Smooth muscle cell (in vitro differentiated cells): ENCODE data around the gene BCAS1. TPM values are rescaled to one million over a fixed set of nuclear protein-coding genes. Genes with fewer than 3 reads are reported as not detected.

Experiments
- DNase-seq: peaks from one replicate; lab custom pipeline; 2025; ENCODE audit not compliant: unreplicated experiment; lab: John Stamatoyannopoulos, UW
- H2AFZ ChIP-seq: fragments of 200-600 bp; sonication (generic); 2 replicates; pipeline ENCODE4 v1.6.0; 2016; ENCODE audit warnings: antibody characterized with exemption, low read depth, mild to moderate bottlenecking
- H3F3A ChIP-seq: fragments of 200-600 bp; sonication (generic); 2 replicates; pipeline ENCODE4 v1.6.0; 2017; ENCODE audit warnings: antibody characterized with exemption, low read depth
- H3K27ac ChIP-seq: fragments of 200-600 bp; sonication (generic); 2 replicates; pipeline ENCODE4 v1.5.1; 2016; ENCODE audit warnings: low read depth, mild to moderate bottlenecking
- H3K27me3 ChIP-seq: fragments of 200-600 bp; sonication (generic); 2 replicates; pipeline ENCODE4 v1.6.1; 2016; ENCODE audit warnings: low read depth, mild to moderate bottlenecking
- H3K36me3 ChIP-seq: fragments of 200-600 bp; sonication (generic); 2 replicates; pipeline ENCODE4 v1.5.1; 2016; ENCODE audit warnings: low read depth
- H3K4me1 ChIP-seq: fragments of 200-600 bp; sonication (generic); 2 replicates; pipeline ENCODE4 v1.5.1; 2016; ENCODE audit warnings: low read depth
- H3K4me2 ChIP-seq: fragments of 200-600 bp; sonication (generic); 2 replicates; pipeline ENCODE4 v1.6.0; 2016; ENCODE audit warnings: mild to moderate bottlenecking
- H3K4me3 ChIP-seq: fragments of 200-600 bp; sonication (generic); 2 replicates; pipeline ENCODE4 v1.5.1; 2016; ENCODE audit warnings: mild to moderate bottlenecking
- H3K79me2 ChIP-seq: fragments of 200-600 bp; sonication (generic); 2 replicates; pipeline ENCODE4 v1.6.0; 2016; ENCODE audit warnings: low read depth, mild to moderate bottlenecking
- H3K9ac ChIP-seq: fragments of 200-600 bp; sonication (generic); 2 replicates; pipeline ENCODE4 v1.6.0; 2016; ENCODE audit warnings: low read depth
- H3K9me3 ChIP-seq: fragments of 200-600 bp; sonication (generic); replicated peaks from 2 replicates; pipeline ENCODE4 v1.5.1; 2016; ENCODE audit warnings: low read depth
- H4K20me1 ChIP-seq: fragments of 200-600 bp; sonication (generic); 2 replicates; pipeline ENCODE4 v1.6.0; 2016; ENCODE audit warnings: low read depth
- WGBS: methylation state at CpG from one replicate; pipeline ENCODE4 v1.1.7; 2016; ENCODE audit warnings: low lambda C conversion rate; 5-methylcytosine and 5-hydroxymethylcytosine counted together
- polyA plus RNA-seq: library from polyadenylated mRNA; unstranded; fragments of >200 nt; fragmentation: Nextera tagmentation; extraction: Ambion mirVana; gene quantifications from 2 replicates; pipeline ENCODE4 v1.2.1, GENCODE V29; 2016
- total RNA-seq: library from RNA; depleted of rRNA; stranded (reverse); fragments of >200 nt; gene quantifications from 2 replicates; pipeline ENCODE4 v1.2.3, GENCODE V29; 2014
- TF ChIP-seq, protein P1 (sequence below): fragments of 200-600 bp; sonication (generic); IDR thresholded peaks from 2 replicates; pipeline ENCODE4 v1.5.1; 2017; ENCODE audit warnings: borderline replicate concordance, mild to moderate bottlenecking, antibody characterized with exemption; ENCODE audit not compliant: insufficient read depth, poor library complexity, severe bottlenecking

Gene BCAS1
- total and polyA plus RNA-seq, 2 experiments from 2014 or later: 0.09 to 0.15 TPM

DNA sequence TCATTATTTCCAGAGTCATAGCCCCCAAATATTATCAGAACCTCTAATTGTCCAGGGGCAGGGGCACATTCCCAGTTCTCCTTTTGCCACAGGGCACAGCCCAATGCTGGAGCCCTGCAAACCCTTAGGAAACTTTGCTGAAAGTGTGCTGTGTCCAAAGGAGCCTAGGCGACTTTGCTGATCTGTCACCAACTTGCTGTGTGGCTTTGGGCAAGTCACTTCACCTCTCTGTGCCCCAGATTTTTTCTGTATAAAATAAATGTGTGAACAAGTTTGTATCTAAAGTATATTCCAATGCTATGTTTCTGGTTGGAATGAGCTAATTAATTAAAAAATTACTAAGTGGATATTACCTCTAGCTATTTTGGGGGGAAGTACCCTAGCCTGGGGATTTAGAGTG lies 25.4 kb upstream of the BCAS1 start:
- no peaks in the 10 kb centered on the region for H3K27me3 ChIP-seq
- no peaks in the 10 kb centered on the region for H3K9me3 ChIP-seq
- H4K20me1 ChIP-seq: no peaks in the 10 kb centered on the region
- WGBS: 96% methylated on average over 1 of the region's 1 CpG
- H3K9ac ChIP-seq: no peak overlapping the region
- no peak for DNase-seq
- H3K4me3 ChIP-seq: no peak overlapping the region
- H2AFZ ChIP-seq: no peak overlapping the region
- H3K27ac ChIP-seq: no peak overlapping the region
- H3F3A ChIP-seq: no peaks in the 10 kb centered on the region
- H3K4me1 ChIP-seq: no peaks in the 10 kb centered on the region
- TF ChIP-seq, protein P1, sequence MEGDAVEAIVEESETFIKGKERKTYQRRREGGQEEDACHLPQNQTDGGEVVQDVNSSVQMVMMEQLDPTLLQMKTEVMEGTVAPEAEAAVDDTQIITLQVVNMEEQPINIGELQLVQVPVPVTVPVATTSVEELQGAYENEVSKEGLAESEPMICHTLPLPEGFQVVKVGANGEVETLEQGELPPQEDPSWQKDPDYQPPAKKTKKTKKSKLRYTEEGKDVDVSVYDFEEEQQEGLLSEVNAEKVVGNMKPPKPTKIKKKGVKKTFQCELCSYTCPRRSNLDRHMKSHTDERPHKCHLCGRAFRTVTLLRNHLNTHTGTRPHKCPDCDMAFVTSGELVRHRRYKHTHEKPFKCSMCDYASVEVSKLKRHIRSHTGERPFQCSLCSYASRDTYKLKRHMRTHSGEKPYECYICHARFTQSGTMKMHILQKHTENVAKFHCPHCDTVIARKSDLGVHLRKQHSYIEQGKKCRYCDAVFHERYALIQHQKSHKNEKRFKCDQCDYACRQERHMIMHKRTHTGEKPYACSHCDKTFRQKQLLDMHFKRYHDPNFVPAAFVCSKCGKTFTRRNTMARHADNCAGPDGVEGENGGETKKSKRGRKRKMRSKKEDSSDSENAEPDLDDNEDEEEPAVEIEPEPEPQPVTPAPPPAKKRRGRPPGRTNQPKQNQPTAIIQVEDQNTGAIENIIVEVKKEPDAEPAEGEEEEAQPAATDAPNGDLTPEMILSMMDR: no peak
- no peak overlapping the region for H3K4me2 ChIP-seq
- H3K36me3 ChIP-seq: no peaks in the 10 kb centered on the region
- no peaks in the 10 kb centered on the region for H3K79me2 ChIP-seq

GRCh38 chr20:54094268-54094580 lies 23.8 kb upstream of the BCAS1 start:
- H3K36me3 ChIP-seq: no peaks in the 10 kb centered on the region

GRCh38 chr20:54093423-54094267 lies 23.3 kb upstream of the BCAS1 start:
- Histone ChIP-seq H3K27me3 (no peaks in the 10 kb centered on the region), H3K9me3 (no peaks in the 10 kb centered on the region), H3F3A (no peaks in the 10 kb centered on the region), H3K27ac (no peak overlapping the region), H3K4me3 (no peak overlapping the region), H3K36me3 (no peaks in the 10 kb centered on the region), H3K4me1 (no peaks in the 10 kb centered on the region), H2AFZ (no peak overlapping the region), H4K20me1 (no peaks in the 10 kb centered on the region), H3K4me2 (no peak overlapping the region), H3K9ac (no peak overlapping the region), H3K79me2 (no peaks in the 10 kb centered on the region)
- TF ChIP-seq, protein P1: no peak
- no peak for DNase-seq
- WGBS: 74% methylated on average over 9 of the region's 9 CpGs

More at GRCh38 chr20:54094268-54094580, 23.8 kb upstream of the BCAS1 start:
- H3K9me3 ChIP-seq: no peaks in the 10 kb centered on the region
- H3K9ac ChIP-seq: no peak overlapping the region
- H3K79me2 ChIP-seq: no peaks in the 10 kb centered on the region
- H3K27ac ChIP-seq: no peak overlapping the region
- no peak for DNase-seq
- no peak overlapping the region for H3K4me3 ChIP-seq
- no peak overlapping the region for H3K4me2 ChIP-seq
- TF ChIP-seq, protein P1: no peak
- H2AFZ ChIP-seq: no peak overlapping the region
- H3K4me1 ChIP-seq: no peaks in the 10 kb centered on the region
- no peaks in the 10 kb centered on the region for H3K27me3 ChIP-seq
- no peaks in the 10 kb centered on the region for H4K20me1 ChIP-seq
- no peaks in the 10 kb centered on the region for H3F3A ChIP-seq
- WGBS: 96% methylated on average over 5 of the region's 5 CpGs

DNA sequence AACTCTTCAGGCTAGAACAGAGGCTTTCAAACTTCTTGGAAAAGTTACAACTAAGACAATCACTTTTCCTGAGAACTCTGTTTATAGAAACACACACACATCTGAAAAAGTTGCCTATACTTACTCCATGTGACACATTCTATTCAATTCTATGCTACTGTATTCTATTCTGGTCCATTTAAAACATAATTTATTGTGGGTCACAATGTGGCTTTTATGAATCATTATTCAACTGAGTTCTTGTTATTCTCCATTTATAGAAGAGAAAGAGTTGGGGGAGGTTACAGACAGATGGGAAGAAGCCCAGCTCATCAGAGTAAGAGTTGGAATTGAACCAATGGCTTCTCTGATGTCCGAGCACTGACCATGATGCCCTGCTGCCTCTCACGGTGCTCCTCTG lies 21.6 kb upstream of the BCAS1 start:
- H2AFZ ChIP-seq: no peak overlapping the region
- no peaks in the 10 kb centered on the region for H3K4me1 ChIP-seq
- no peaks in the 10 kb centered on the region for H3K79me2 ChIP-seq
- H3K36me3 ChIP-seq: no peaks in the 10 kb centered on the region
- no peaks in the 10 kb centered on the region for H3F3A ChIP-seq
- no peaks in the 10 kb centered on the region for H3K27me3 ChIP-seq
- no peak overlapping the region for H3K9ac ChIP-seq
- TF ChIP-seq, protein P1: no peak
- DNase-seq: no peak
- no peak overlapping the region for H3K27ac ChIP-seq
- no peaks in the 10 kb centered on the region for H4K20me1 ChIP-seq
- no peak overlapping the region for H3K4me3 ChIP-seq
- H3K9me3 ChIP-seq: no peaks in the 10 kb centered on the region
- no peak overlapping the region for H3K4me2 ChIP-seq
- 73% methylated on average over 2 of the region's 2 CpGs for WGBS
